GM12892 (cell line): ENCODE data around the gene SHB.

Source experiments
- POLR2A ChIP-seq: IDR thresholded peaks from 2 replicates; pipeline ENCODE4 v1.6.1; 2011; ENCODE audit warnings: low read depth, low read length, control low read depth
- POLR2AphosphoS5 ChIP-seq: IDR thresholded peaks from 2 replicates; pipeline ENCODE4 v1.6.1; 2011; ENCODE audit warnings: low read depth, low read length, control low read depth
- TAF1 ChIP-seq: IDR thresholded peaks from 2 replicates; pipeline ENCODE4 v1.6.1; 2011; ENCODE audit warnings: low read depth, mild to moderate bottlenecking, control low read depth, low read length, borderline replicate concordance

GRCh38 chr9:38085308-38085707 is 16.3 kb upstream of the SHB start:
- no peak for TF ChIP-seq POLR2A
- TF ChIP-seq TAF1 = no peak
- no peak for TF ChIP-seq POLR2AphosphoS5
